DOHH2 (cell line): ENCODE measurements around the gene ECT2.

Source experiments
- H3F3A ChIP-seq: fragments of 200-600 bp; sonication (generic), shearing (Covaris generic); 2 replicates; pipeline ENCODE4 v1.6.0; 2016; ENCODE audit warnings: antibody characterized with exemption, mild to moderate bottlenecking; ENCODE audit not compliant: control insufficient read depth, insufficient read depth
- H3K27ac ChIP-seq: fragments of 200-600 bp; sonication (generic); 2 replicates; pipeline ENCODE4 v1.5.1; 2014; ENCODE audit warnings: low read depth, mild to moderate bottlenecking, low read length, moderate library complexity
- H3K27me3 ChIP-seq: fragments of 200-600 bp; sonication (generic); 2 replicates; pipeline ENCODE4 v1.6.1; 2014; ENCODE audit warnings: mild to moderate bottlenecking, low read length, mixed read lengths; ENCODE audit not compliant: control insufficient read depth
- H3K36me3 ChIP-seq: fragments of 200-600 bp; sonication (generic); 2 replicates; pipeline ENCODE4 v1.6.1; 2014; ENCODE audit warnings: mild to moderate bottlenecking, low read length, moderate library complexity, mixed read lengths; ENCODE audit not compliant: control insufficient read depth
- H3K4me1 ChIP-seq: fragments of 200-600 bp; sonication (generic); 2 replicates; pipeline ENCODE4 v1.6.1; 2014; ENCODE audit warnings: mild to moderate bottlenecking, low read length, mixed read lengths; ENCODE audit not compliant: control insufficient read depth
- H3K4me2 ChIP-seq: fragments of 200-600 bp; sonication (generic); 2 replicates; pipeline ENCODE4 v1.6.0; 2014; ENCODE audit warnings: mild to moderate bottlenecking, low read length, moderate library complexity
- H3K4me3 ChIP-seq: fragments of 200-600 bp; sonication (generic); 2 replicates; pipeline ENCODE4 v1.5.1; 2014; ENCODE audit warnings: mild to moderate bottlenecking, low read length, mixed read lengths
- H3K79me2 ChIP-seq: fragments of 200-600 bp; sonication (generic); 2 replicates; pipeline ENCODE4 v1.6.1; 2014; ENCODE audit warnings: mild to moderate bottlenecking, low read length, mixed read lengths; ENCODE audit not compliant: control insufficient read depth
- H3K9me2 ChIP-seq: fragments of 200-600 bp; sonication (generic); replicated peaks from 2 replicates; pipeline ENCODE4 v1.6.1; 2014; ENCODE audit warnings: mild to moderate bottlenecking, low read length, mixed read lengths; ENCODE audit not compliant: control insufficient read depth
- H3K9me3 ChIP-seq: fragments of 200-600 bp; sonication (generic); 2 replicates; pipeline ENCODE4 v1.6.1; 2014; ENCODE audit warnings: antibody characterized with exemption, low read length, mixed read lengths; ENCODE audit not compliant: control insufficient read depth, insufficient read depth
- H4K20me1 ChIP-seq: fragments of 200-600 bp; sonication (generic); 2 replicates; pipeline ENCODE4 v1.6.0; 2014; ENCODE audit warnings: low read depth, mild to moderate bottlenecking, antibody characterized with exemption, low read length, moderate library complexity; ENCODE audit not compliant: control insufficient read depth, insufficient read depth
- CTCF ChIP-seq: fragments of 200-600 bp; sonication (generic); IDR thresholded peaks from one replicate; pipeline ENCODE4 v1.5.1; 2014; ENCODE audit warnings: antibody characterized with exemption, mild to moderate bottlenecking, low read depth, low read length; ENCODE audit not compliant: poor library complexity, severe bottlenecking
- EZH2phosphoT487 ChIP-seq: fragments of 200-600 bp; sonication (generic); IDR thresholded peaks from 2 replicates; pipeline ENCODE4 v1.6.1; 2017; ENCODE audit warnings: borderline replicate concordance, mild to moderate bottlenecking, antibody characterized with exemption, low read length, moderate library complexity, mixed read lengths

ECT2 gene

GRCh38 chr3:172707030-172707429 lies 43.5 kb upstream of the ECT2 start:
- Histone ChIP-seq H3K4me3 (no peak overlapping the region), H3F3A (peaks cover 4% of the 10 kb centered on the region; the same call in 1 of the 2 replicates), H3K4me2 (no peak overlapping the region), H3K9me2 (no peaks in the 10 kb centered on the region), H3K9me3 (no peaks in the 10 kb centered on the region), H3K27ac (no peak overlapping the region), H3K4me1 (peaks cover 23% of the 10 kb centered on the region), H3K79me2 (peaks cover 28% of the 10 kb centered on the region), H4K20me1 (peaks cover 3% of the 10 kb centered on the region; the same call in 1 of the 2 replicates), H3K36me3 (no peaks in the 10 kb centered on the region), H3K27me3 (no peaks in the 10 kb centered on the region)
- TF ChIP-seq EZH2phosphoT487 (no peak), CTCF (no peak)

- Histone ChIP-seq H3K9me3 (no peaks in the 10 kb centered on the region), H3K4me3 (no peak overlapping the region), H3K9me2 (no peaks in the 10 kb centered on the region), H3K4me1 (peaks cover 23% of the 10 kb centered on the region), H3K4me2 (no peak overlapping the region), H3K79me2 (peaks cover 28% of the 10 kb centered on the region), H3F3A (peaks cover 4% of the 10 kb centered on the region; the same call in 1 of the 2 replicates), H3K36me3 (no peaks in the 10 kb centered on the region), H3K27me3 (no peaks in the 10 kb centered on the region), H4K20me1 (peaks cover 3% of the 10 kb centered on the region; the same call in 1 of the 2 replicates), H3K27ac (no peak overlapping the region)
- TF ChIP-seq EZH2phosphoT487 (no peak), CTCF (no peak)
These were observed 42.6 kb upstream of the ECT2 start for GRCh38 chr3:172707967-172708366.

GRCh38 chr3:172708921-172709773 lies 41.4 kb upstream of the ECT2 start:
- TF ChIP-seq CTCF, result no peak
- no peak for TF ChIP-seq EZH2phosphoT487
- peaks cover 3% of the 10 kb centered on the region; the same call in 1 of the 2 replicates for H4K20me1 ChIP-seq
- H3K27me3 ChIP-seq, result no peaks in the 10 kb centered on the region
- H3K36me3 ChIP-seq, result no peaks in the 10 kb centered on the region
- peaks cover 23% of the 10 kb centered on the region for H3K4me1 ChIP-seq
- no peak overlapping the region for H3K27ac ChIP-seq
- peak overlapping the region; percentile 99; the same call in 1 of the 2 replicates for H3K4me3 ChIP-seq
- peak overlapping the region; percentile 100 for H3K4me2 ChIP-seq
- no peaks in the 10 kb centered on the region for H3K9me3 ChIP-seq
- no peaks in the 10 kb centered on the region for H3K9me2 ChIP-seq
- peaks cover 4% of the 10 kb centered on the region; the same call in 1 of the 2 replicates for H3F3A ChIP-seq
- H3K79me2 ChIP-seq, result peaks cover 26% of the 10 kb centered on the region
